Gastrocnemius medialis (tissue), 4 donors: ENCODE data around the gene PLA2G4F.

Experiments used
- CTCF ChIP-seq, 5 experiments: fragments of 450-650 bp in 3 of 5; fragments of 200-600 bp in 2 of 5; sonication (generic) in 2 of 5; IDR thresholded peaks in 4 of 5; conservative IDR thresholded peaks in 1 of 5; 1 replicate in 4 of 5; 2 replicates in 1 of 5; pipeline ENCODE4 v1.5.1; 2016 to 2019; ENCODE audit warnings: antibody characterized with exemption in 5 of 5, mild to moderate bottlenecking in 3 of 5, moderate library complexity in 3 of 5
- POLR2A ChIP-seq, 2 donors: fragments of 450-650 bp; IDR thresholded peaks; one replicate each; pipeline ENCODE4 v1.6.1; 2017; ENCODE audit warnings: antibody characterized with exemption in 2 of 2, mild to moderate bottlenecking in 2 of 2, moderate library complexity in 2 of 2

DNA sequence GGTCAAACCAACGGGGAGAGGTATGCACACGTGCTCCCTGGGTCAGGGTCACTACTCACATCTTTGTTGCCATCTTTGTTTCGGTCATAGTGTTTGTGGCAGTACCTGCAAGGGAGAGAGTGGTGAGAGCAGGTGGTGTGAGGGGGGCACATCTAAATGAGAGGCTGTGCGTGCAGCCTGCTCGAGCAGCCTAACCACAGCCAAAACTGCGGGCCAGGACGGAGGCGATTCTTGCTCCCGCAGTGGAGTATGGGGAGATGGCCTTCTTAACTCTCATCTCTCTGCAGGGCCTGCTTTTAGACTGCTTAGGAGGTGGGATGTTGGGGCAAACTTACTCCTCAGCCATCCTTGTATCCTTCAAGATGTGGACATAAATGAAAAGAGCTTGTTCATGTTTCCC, 6.9 kb upstream of the PLA2G4F start:
- no peak for TF ChIP-seq POLR2A (IDR thresholded peaks at IDR 0.05)
- TF ChIP-seq CTCF (IDR thresholded peaks at IDR 0.05 in 4 of 5, conservative IDR thresholded peaks at IDR 0.05 in 1 of 5): no peak
